NCI-H128 (cell line): ENCODE results near the gene C22orf31.

Source experiments
- DNase-seq: peaks from one replicate; lab custom pipeline; 2025; ENCODE audit not compliant: unreplicated experiment; lab: John Stamatoyannopoulos, UW

Gene C22orf31

DNA sequence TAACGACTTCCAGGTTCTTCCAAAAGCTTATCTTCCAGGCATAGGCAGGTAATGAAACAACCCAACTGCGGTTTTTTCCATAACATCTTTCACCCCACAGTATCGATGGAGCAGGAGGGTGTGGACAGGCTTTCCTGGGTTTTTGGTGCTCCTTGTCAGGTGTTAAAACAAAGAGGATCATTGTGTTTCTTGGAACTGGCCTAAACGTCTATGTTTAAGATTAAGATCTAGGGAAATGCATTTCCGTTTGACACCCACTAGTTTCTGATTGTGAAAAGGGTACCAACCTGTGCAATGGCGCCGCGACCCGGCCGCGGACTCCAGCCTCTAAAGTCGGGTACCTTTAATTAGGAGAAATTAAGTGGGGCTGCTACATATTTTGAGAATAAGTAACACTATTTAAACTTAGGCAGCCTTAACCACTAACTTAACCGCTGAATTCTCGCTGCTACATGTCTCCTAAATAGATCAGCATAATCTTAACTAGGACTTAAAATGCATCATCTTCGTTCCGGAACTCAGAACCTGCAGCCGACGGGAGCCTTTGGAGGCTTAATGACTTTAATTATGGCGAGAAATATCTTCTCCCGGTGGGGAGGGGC lies 31.5 kb downstream of the C22orf31 start:
- DNase-seq = no peak

DNA sequence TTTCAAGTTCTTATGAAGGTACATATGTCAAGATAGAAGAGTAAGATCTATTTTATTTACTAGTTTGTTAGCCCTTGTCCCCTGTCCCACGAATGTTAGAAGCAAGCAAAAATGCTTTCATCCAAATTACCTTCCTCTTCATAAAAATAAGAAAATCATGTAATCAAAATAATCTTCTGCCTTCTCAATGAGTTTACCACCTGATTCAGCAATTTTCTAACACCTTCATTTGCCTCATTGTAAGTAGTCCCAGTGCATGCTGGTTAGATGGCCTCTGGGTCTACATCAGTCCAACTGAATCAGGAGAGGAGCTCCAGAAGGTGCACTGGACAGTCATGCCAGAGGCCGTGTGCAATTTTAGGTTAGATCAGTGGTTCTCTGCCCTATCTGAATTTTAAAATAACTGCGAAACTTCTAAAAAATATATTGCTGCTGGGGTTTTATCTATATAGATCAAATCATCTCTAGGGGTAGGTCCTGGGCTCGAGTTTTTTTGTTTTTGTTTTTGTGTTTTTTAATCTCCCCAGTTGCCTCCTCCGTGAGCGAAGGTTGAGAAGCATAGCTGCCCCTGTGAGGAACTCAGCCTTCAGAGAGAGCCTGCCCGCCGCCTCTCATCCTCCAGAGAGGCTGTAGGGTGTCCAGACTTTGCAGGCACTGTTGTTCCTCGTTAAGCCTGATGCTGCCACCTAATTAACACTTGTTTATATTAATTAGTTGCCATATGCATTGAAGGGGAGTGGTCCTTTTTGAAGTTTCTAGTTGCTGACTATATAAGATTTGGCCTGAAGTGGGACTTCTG lies 32.2 kb downstream of the C22orf31 start:
- no peak for DNase-seq

DNA sequence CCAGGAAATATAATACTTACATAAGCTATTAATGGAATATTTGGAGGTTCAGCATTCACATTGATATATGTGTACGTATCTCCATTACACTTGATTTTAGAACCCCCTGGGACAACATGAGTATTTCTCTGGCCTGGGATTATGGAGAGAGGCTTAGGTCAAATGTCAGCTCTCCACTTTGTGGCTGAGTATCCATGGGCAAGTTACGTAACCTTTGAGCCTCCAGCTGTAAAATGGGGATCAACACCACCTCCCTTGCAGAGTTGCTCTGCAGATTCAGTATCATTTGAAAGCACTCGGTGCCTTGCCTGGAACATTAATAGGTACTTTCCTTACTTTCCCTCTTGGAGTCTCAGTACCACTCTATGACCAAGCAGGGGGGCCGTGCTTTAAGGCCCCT lies 33.2 kb downstream of the C22orf31 start:
- no peak for DNase-seq

DNA sequence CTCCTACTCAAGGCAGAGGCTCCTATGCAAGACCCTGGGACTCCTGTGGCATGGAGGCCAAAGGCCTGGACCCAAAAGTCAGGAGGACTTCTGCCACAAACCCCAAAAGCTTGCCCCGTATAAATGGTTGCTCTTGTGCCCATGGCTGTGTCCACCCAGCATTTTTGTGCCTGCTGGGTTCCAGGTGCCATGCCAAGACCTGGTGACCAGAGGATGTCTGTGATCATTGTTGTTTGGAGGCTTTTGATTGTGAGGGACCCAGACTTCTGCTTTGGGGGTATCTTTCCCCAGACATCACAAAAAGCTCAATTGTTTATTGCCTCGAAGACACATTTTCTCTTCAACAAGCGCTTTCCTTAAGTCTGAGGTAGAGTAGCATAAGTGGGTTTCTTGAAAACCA lies 35.1 kb downstream of the C22orf31 start:
- DNase-seq = no peak

DNA sequence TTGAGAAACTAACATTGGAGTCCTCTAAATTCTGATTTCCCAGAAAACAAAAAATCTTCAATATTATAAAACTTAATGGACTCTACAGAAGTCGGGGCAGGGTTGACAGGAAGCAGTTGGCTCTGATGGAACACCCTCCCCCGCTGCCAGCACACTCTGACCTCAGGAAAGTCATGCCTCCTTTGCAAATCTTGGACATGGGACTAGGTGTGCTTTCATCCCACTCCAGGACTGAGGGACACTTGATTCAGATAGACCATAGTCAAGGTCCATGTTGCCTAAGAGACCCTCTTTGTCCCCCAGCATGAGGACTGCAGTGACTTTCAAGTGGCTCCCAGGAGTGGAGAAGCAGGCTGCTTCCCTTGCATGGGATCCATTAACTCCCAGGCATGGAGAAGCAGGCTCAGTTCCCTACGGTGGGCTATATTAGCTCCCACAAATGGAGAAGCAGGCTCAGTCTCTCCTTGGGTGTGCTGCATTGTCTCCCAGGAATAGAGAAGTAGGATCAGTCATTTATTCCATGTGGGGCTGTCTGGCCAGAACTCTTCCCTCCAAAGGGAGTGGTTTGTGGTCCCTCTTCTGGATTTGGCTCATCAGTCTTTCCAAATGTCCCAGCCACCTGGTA lies 38.3 kb downstream of the C22orf31 start:
- DNase-seq = no peak

DNA sequence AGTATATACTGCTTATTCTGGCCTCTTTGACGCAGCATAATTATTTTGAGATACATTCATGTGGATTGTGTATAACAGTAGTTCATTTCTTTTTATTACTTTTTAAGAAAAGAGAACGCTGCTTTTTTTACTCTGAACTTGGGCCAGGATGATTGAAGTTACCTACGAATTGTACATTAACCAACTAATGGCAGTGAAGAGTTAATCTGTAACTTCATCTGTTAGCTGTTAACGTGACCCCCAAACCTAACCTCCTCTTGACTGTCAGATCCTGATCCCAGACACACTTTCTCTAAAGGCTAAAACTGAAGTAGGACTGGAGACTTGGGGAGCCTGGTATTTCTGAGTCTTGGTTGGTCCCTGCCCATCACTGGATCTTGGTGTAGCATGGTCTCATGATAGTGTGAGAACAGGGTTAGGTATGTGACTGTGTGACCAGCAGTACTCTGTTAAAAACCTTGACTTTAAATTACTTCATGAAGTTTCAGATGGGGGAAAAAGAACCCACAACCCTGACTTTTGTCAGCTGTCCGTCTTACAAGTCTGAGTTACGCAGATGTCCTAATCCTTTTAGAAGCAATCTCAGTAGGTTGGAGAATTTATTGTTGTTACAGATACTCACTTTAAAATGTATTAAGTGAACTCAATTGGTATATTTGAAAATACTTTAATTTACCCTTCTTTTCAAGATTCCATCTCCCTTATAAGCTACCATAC lies 39.4 kb downstream of the C22orf31 start:
- DNase-seq = no peak

DNA sequence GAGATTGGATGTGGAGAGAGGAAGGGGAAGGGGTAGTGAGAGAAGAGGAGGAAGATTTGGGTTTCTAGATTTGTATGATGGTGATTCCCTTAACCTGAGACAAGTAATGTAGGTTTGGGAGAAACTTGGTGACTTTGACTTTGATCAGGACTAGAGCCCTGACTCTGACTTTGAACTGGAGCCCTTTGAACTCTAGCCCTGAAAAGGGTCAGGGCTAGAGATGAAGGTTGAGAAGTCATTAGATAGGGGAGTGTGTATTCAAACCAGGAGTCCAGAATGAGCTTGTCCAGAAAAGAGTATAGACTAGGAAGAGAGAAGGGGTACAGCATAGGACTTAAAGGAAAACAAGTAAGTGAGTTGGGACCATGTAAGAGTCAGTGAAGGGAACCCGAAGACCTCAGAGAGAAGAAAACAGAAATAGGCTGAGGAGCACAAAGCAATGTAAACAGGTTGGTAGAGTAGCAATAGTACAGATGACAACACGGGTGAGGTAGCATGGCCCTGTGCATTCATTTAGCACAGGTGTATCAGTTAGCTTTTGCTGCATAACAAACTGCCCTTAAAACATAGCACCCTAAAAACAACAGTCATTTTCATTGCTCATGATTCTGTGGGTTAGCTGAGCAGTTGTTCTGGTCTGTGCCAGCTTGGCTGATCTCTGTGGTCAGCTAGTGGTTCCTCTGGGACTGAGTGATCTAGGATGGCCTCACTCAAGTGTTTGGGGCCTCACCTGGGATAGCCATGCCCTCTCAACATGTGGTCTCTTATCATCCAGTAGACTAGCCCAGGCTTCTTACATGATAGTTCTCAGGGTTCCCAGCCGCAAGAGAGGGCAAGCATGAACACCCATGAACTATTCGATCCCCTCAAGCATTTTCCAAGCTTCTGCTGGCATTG lies 43.1 kb downstream of the C22orf31 start:
- no peak for DNase-seq

DNA sequence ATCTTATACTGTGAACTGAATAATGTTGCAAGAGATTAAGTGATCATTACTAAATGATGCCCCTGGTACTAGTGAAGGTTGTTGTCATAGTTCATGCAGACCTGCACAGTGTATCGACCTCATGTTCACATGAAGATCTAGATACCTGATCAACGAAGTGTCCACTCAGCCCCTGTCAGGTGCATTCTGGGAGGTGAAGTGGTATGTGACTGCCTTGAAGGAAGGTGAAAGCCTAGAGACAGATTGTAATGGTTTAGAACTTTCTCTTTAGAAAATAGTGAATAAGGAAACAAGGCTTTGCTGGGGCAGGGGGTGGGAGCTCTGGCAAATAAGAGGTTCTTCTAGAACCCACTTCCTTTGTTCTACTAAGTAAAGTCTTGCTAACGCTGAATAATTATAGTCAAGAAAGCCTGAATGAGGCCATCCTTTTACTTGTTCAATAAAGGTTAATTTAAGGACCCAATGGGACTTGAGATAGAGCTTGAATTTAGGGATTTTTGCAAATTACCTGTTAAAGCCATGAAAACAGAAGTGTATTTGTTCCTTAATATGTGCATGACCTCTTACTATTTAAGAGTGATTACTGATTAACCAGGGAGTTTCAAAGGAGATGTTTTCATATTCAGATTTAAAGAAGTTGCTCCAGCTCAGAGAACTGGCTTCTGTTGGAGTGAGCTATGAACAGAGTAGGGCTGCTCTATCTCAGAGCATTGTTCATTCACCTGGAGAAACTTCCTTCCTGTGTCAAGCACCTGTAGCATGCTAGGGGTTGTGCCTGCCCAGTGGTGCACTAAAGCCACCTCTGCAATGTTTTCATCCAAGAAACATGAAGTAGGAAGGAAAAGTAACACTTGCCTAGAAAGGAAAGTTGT lies 45.3 kb downstream of the C22orf31 start:
- no peak for DNase-seq

DNA sequence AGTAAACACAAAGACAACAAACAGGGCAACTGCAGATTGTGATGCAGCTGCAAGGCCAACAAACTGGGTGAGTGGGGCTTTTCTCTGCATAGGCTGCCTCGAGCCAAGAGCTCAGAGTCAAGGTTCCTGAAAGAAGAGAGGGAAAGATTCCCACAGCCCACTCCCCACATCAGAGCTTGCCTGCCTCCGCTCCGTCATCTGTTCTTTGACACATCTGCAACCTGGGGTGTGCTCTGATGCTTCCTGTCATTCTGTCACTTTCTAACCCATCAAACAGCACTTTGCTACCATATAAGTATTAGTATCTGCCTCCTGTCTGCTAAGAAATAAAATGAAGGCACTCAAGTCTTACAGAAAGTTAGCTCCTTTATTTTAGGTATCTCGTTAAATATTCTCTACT lies 46.9 kb downstream of the C22orf31 start:
- DNase-seq = no peak

DNA sequence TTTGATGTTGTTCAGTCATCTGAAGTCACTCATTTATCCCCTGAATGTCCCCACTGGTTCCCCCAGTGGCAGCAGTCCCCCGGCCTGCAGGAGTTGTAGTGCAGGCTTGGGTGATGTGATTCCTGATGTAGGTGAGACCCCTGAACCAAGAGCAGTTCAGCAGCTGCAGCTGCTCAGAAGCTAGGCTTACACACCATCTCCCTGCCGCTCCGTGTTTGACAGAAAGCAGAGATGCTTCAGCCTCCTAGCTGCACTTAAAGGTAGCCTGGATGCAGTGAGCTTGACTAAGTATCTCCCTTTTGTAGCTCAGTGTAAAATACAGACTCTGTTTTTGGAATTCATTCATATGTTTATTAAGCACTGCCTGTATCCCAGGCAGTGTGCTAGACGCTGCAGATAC lies 47.3 kb downstream of the C22orf31 start:
- no peak for DNase-seq

DNA sequence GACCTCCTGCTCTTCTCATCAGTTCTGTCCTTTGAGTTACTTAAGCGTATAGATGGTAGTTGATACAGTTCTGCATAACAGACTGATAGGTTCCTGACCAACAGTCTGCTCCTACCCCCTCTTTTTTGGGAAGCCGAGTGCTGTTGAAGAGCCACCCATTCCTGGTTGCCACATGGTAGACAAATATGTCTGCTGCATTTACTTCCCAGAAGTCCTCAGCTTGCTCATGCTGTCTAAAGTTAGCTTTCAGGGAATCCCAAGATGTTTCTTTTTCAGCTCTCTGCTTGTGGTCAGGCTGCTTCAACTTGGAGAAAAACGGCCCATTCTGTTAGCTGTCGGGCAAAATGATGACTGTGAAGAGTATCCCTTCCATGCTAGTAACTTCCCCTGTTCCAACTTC lies 48.7 kb downstream of the C22orf31 start:
- DNase-seq = no peak

DNA sequence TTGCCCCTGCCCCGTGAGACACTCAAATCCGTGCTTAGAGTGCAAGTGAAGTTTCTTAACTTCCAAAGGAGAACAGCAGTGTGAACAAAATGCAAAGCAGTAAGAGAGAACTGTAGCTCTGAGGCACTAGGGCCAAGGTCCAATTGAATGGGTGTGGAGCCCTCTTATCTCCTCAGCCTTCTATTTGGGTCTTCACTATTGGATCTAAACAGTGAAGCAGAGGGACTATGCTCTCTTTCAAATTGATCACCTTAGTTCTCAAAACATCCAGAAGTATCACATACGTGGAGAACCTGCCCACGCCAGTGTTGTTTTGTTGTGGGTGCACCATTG lies 49.6 kb downstream of the C22orf31 start:
- no peak for DNase-seq

DNA sequence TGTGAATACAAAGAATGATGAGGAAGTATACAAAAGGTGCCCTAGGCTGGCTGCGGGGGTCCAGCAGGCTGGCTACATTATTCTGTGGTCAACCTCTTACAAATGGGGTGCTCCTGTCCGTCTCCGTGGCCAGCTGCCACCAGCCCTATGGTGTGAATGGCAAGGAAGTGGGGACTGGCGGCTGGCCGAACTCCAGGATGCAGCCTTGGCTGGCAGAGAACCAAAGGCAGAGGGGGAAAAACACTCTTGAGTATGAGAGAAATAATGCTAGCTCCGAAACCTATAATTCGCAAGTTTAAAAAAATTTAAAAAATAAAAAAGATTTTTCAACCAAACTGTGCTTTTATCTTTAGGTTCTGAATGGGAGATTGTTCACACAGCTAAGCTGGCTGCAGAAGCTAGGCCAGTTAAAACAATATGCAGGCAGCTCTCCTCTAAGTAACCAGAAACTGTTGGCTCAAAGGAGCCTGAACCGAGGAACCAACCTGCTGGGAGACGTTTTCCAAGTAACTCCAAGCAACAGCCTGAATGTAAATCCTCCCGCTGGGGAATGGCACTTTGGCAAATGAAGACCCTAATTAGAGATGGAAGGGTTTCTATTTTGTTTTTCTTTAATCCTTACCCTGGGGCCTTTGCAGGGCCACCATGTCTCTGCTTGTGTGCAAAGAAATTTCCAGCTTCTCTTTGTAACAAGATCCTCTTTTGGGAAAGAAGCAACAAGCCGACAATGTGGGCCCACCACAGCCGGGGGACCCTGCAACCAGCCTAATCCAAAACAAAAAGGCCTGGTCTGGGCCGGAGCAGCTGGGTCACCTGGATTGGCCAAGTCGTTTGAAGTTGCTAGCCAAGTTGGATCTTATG lies 50.2 kb downstream of the C22orf31 start:
- no peak for DNase-seq

DNA sequence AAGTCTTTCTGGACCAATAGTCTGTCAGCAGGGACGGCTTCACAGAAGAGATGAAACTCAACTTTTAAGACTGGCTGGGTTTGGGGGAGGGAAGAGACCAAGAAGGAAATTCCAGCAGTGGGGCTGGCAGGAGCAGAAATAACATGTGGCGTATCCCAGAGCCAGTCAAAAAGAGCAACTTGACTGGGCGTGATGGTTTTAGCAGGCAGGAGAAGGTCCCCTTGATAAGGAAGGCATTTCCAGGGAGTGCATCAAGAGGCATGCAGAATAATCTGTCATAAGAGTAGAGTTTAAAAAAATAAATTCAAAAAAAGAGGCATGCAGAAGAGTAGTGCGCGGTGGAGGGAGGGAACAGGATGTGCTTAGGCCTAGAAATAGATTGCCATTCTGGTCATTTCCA lies 52.5 kb downstream of the C22orf31 start:
- DNase-seq = no peak
